Activated T-cell treated with anti-CD3 and anti-CD28 coated beads, Interleukin-2, amount 50 U/mL, for 72 hours (primary cell): ENCODE results near the gene ERGIC1. TPM values are rescaled to one million over a fixed set of nuclear protein-coding genes. Genes with fewer than 3 reads are reported as not detected.
"Not testable (repeated sequence)": the region's sequence is repeated elsewhere in the genome, so short reads cannot be mapped to it uniquely, and the experiment has no call there.

Source experiments
- ATAC-seq, 2 donors: fragments of 150-1000 bp; cut with Tn5 transposase; replicated peaks in 1 of 2; 2 replicates each; pipeline ENCODE4 v1.10.0; 2021; ENCODE audit warnings: moderate library complexity in 2 of 2, mild to moderate bottlenecking in 1 of 2
- DNase-seq, 2 donors: peaks; one replicate each; pipeline ENCODE4 v3.0.0; 2021 to 2022; ENCODE audit warnings: mixed read lengths in 1 of 2
- H3K27ac Mint-ChIP-seq: one replicate; pipeline ENCODE4 v1.8.0; 2022; ENCODE audit warnings: mild to moderate bottlenecking, moderate library complexity, mixed read lengths
- H3K27me3 Mint-ChIP-seq: one replicate; pipeline ENCODE4 v1.8.0; 2022; ENCODE audit warnings: low read depth, mixed read lengths
- H3K36me3 Mint-ChIP-seq, 2 donors: one replicate each; pipeline ENCODE4 v1.8.0; 2022; ENCODE audit warnings: mixed read lengths in 2 of 2, mild to moderate bottlenecking in 1 of 2; ENCODE audit not compliant: insufficient read depth in 2 of 2
- H3K4me1 Mint-ChIP-seq: one replicate; pipeline ENCODE4 v1.8.0; 2022; ENCODE audit warnings: low read depth, mixed read lengths
- H3K4me3 Mint-ChIP-seq, 2 donors: one replicate each; pipeline ENCODE4 v1.8.0; 2022; ENCODE audit warnings: mild to moderate bottlenecking in 2 of 2, mixed read lengths in 2 of 2, moderate library complexity in 2 of 2
- H3K9me3 Mint-ChIP-seq, 2 donors: one replicate each; pipeline ENCODE4 v1.8.0; 2022; ENCODE audit warnings: mixed read lengths in 2 of 2
- total RNA-seq, 2 donors: library from RNA; stranded (reverse); gene quantifications; one replicate each; pipeline ENCODE4 v1.2.3, GENCODE V29; 2022

Gene ERGIC1
- total RNA-seq, 2 donors from 2014 or later = 66.3 to 69.3 TPM

- no peaks in the 10 kb centered on the region for H3K9me3 Mint-ChIP-seq
- DNase-seq (no peak), ATAC-seq (no peak)
- H3K36me3 Mint-ChIP-seq = no peaks in the 10 kb centered on the region
- H3K27me3 Mint-ChIP-seq = no peaks in the 10 kb centered on the region
- H3K4me3 Mint-ChIP-seq = peak overlapping the region in 1 of 2 donors; percentile 29
- H3K27ac Mint-ChIP-seq = no peak overlapping the region
- H3K4me1 Mint-ChIP-seq = peaks cover 47% of the 10 kb centered on the region
Measured at GRCh38 chr5:172849606-172850453, 15.8 kb downstream of the ERGIC1 start.

GRCh38 chr5:172850454-172850797 lies 16.4 kb downstream of the ERGIC1 start:
- no peak for ATAC-seq
- H3K27ac Mint-ChIP-seq = no peak overlapping the region
- no peaks in the 10 kb centered on the region for H3K36me3 Mint-ChIP-seq
- no peak overlapping the region for H3K4me3 Mint-ChIP-seq
- DNase-seq = no peak
- no peaks in the 10 kb centered on the region for H3K27me3 Mint-ChIP-seq
- H3K4me1 Mint-ChIP-seq = peaks cover 49% of the 10 kb centered on the region
- no peaks in the 10 kb centered on the region for H3K9me3 Mint-ChIP-seq

GRCh38 chr5:172851254-172851653 lies 17.2 kb downstream of the ERGIC1 start:
- H3K27me3 Mint-ChIP-seq, DNase-seq, H3K9me3 Mint-ChIP-seq, H3K4me3 Mint-ChIP-seq, H3K36me3 Mint-ChIP-seq, ATAC-seq, H3K27ac Mint-ChIP-seq: not testable (repeated sequence)
- peaks cover 49% of the 10 kb centered on the region for H3K4me1 Mint-ChIP-seq

- H3K4me1 Mint-ChIP-seq = peaks cover 47% of the 10 kb centered on the region
- peaks cover 0 to 2% of the 10 kb centered on the region in 2 donors for H3K36me3 Mint-ChIP-seq
- H3K27me3 Mint-ChIP-seq = no peaks in the 10 kb centered on the region
- DNase-seq (peak; percentile 61 to 62), ATAC-seq (peak; percentile 83 to 85)
- H3K4me3 Mint-ChIP-seq = peak overlapping the region in 1 of 2 donors; percentile 65
- no peaks in the 10 kb centered on the region for H3K9me3 Mint-ChIP-seq
- H3K27ac Mint-ChIP-seq = peak overlapping the region; percentile 84
Measured at GRCh38 chr5:172852490-172853354, 18.7 kb downstream of the ERGIC1 start.

- peak overlapping the region; percentile 87 for H3K27ac Mint-ChIP-seq
- H3K4me1 Mint-ChIP-seq = peaks cover 43% of the 10 kb centered on the region
- ATAC-seq = no peak
- no peak for DNase-seq
- peaks cover 0 to 2% of the 10 kb centered on the region in 2 donors for H3K36me3 Mint-ChIP-seq
- no peaks in the 10 kb centered on the region for H3K9me3 Mint-ChIP-seq
- H3K4me3 Mint-ChIP-seq = peak overlapping the region; percentile 23 to 65
- no peaks in the 10 kb centered on the region for H3K27me3 Mint-ChIP-seq
Measured at GRCh38 chr5:172853355-172853975, 19.4 kb downstream of the ERGIC1 start.

GRCh38 chr5:172854451-172854871 lies 20.4 kb downstream of the ERGIC1 start:
- Mint-ChIP-seq H3K27ac (peak overlapping the region; percentile 64), H3K4me3 (peak overlapping the region; percentile 1 to 45), H3K27me3 (no peaks in the 10 kb centered on the region), H3K36me3 (peaks cover 0 to 2% of the 10 kb centered on the region in 2 donors), H3K9me3 (no peaks in the 10 kb centered on the region), H3K4me1 (peaks cover 33% of the 10 kb centered on the region)
- DNase-seq = no peak
- peak in 1 of 2 donors; percentile 11 for ATAC-seq

GRCh38 chr5:172854971-172855370 lies 20.9 kb downstream of the ERGIC1 start:
- Mint-ChIP-seq H3K9me3 (no peaks in the 10 kb centered on the region), H3K27ac (peak overlapping the region; percentile 64), H3K36me3 (peaks cover 0 to 2% of the 10 kb centered on the region in 2 donors), H3K27me3 (no peaks in the 10 kb centered on the region), H3K4me1 (peaks cover 30% of the 10 kb centered on the region), H3K4me3 (peak overlapping the region; percentile 1 to 45)
- no peak for DNase-seq
- no peak for ATAC-seq

- no peaks in the 10 kb centered on the region for H3K9me3 Mint-ChIP-seq
- H3K4me1 Mint-ChIP-seq = peaks cover 36% of the 10 kb centered on the region
- ATAC-seq = no peak
- H3K27me3 Mint-ChIP-seq = no peaks in the 10 kb centered on the region
- no peak overlapping the region for H3K4me3 Mint-ChIP-seq
- no peak overlapping the region for H3K27ac Mint-ChIP-seq
- H3K36me3 Mint-ChIP-seq = peaks cover 0 to 2% of the 10 kb centered on the region in 2 donors
- no peak for DNase-seq
Measured at GRCh38 chr5:172855597-172856292, 21.7 kb downstream of the ERGIC1 start.

GRCh38 chr5:172856336-172856735 lies 22.3 kb downstream of the ERGIC1 start:
- no peak overlapping the region for H3K4me3 Mint-ChIP-seq
- H3K27ac Mint-ChIP-seq = no peak overlapping the region
- H3K4me1 Mint-ChIP-seq = peaks cover 40% of the 10 kb centered on the region
- peaks cover 0 to 2% of the 10 kb centered on the region in 2 donors for H3K36me3 Mint-ChIP-seq
- H3K9me3 Mint-ChIP-seq = no peaks in the 10 kb centered on the region
- DNase-seq (no peak), ATAC-seq (no peak)
- H3K27me3 Mint-ChIP-seq = no peaks in the 10 kb centered on the region

- Mint-ChIP-seq H3K4me3 (no peak overlapping the region), H3K9me3 (no peaks in the 10 kb centered on the region), H3K4me1 (peaks cover 40% of the 10 kb centered on the region), H3K36me3 (peaks cover 0 to 2% of the 10 kb centered on the region in 2 donors), H3K27ac (no peak overlapping the region), H3K27me3 (no peaks in the 10 kb centered on the region)
- DNase-seq (no peak), ATAC-seq (no peak)
Measured at GRCh38 chr5:172857982-172858381, 23.9 kb downstream of the ERGIC1 start.

GRCh38 chr5:172858511-172858989 lies 24.5 kb downstream of the ERGIC1 start:
- no peak overlapping the region for H3K27ac Mint-ChIP-seq
- no peak overlapping the region for H3K4me3 Mint-ChIP-seq
- H3K27me3 Mint-ChIP-seq = no peaks in the 10 kb centered on the region
- no peak for ATAC-seq
- peaks cover 0 to 2% of the 10 kb centered on the region in 2 donors for H3K36me3 Mint-ChIP-seq
- DNase-seq = no peak
- peaks cover 36% of the 10 kb centered on the region for H3K4me1 Mint-ChIP-seq
- no peaks in the 10 kb centered on the region for H3K9me3 Mint-ChIP-seq

- H3K36me3 Mint-ChIP-seq = peaks cover 0 to 2% of the 10 kb centered on the region in 2 donors
- no peak overlapping the region for H3K4me3 Mint-ChIP-seq
- H3K27ac Mint-ChIP-seq = no peak overlapping the region
- H3K27me3 Mint-ChIP-seq = no peaks in the 10 kb centered on the region
- DNase-seq (no peak), ATAC-seq (no peak)
- peaks cover 29% of the 10 kb centered on the region for H3K4me1 Mint-ChIP-seq
- H3K9me3 Mint-ChIP-seq = no peaks in the 10 kb centered on the region
Measured at GRCh38 chr5:172858990-172859811, 25.1 kb downstream of the ERGIC1 start.
